Natural killer cell treated with Interleukin-12 subunit alpha and Interleukin-12 subunit beta and Interleukin-15 and Interleukin-18, amount 100 ng/mL, for 72 hours (primary cell): ENCODE data around the gene COMMD9. TPM values are rescaled to one million over a fixed set of nuclear protein-coding genes. Genes with fewer than 3 reads are reported as not detected.

ENCODE experiments used
- ATAC-seq, 2 donors: fragments of 150-1000 bp; cut with Tn5 transposase in 1 of 2; sonication (Bioruptor Pico), chemical (Tn5 transposase) in 1 of 2; 2 replicates each; pipeline ENCODE4 v1.10.0; 2021
- DNase-seq: peaks from one replicate; pipeline ENCODE4 v3.0.0; 2022; ENCODE audit warnings: low spot score
- H3K27ac Mint-ChIP-seq, 2 donors: 1 replicate in 1 of 2; 2 replicates in 1 of 2; pipeline ENCODE4 v1.8.0; 2022; ENCODE audit warnings: mixed read lengths in 2 of 2, mild to moderate bottlenecking in 1 of 2, moderate library complexity in 1 of 2
- H3K27me3 Mint-ChIP-seq, 2 donors: 1 replicate in 1 of 2; 2 replicates in 1 of 2; pipeline ENCODE4 v1.8.0; 2022; ENCODE audit warnings: mixed read lengths in 2 of 2
- H3K36me3 Mint-ChIP-seq: one replicate; pipeline ENCODE4 v1.8.0; 2022; ENCODE audit warnings: mixed read lengths
- H3K4me1 Mint-ChIP-seq, 2 donors: 1 replicate in 1 of 2; 2 replicates in 1 of 2; pipeline ENCODE4 v1.8.0; 2022; ENCODE audit warnings: low read depth in 2 of 2, mixed read lengths in 2 of 2, mild to moderate bottlenecking in 1 of 2
- H3K4me3 Mint-ChIP-seq: one replicate; pipeline ENCODE4 v1.8.0; 2022; ENCODE audit warnings: mixed read lengths
- H3K9me3 Mint-ChIP-seq: 2 replicates; pipeline ENCODE4 v1.8.0; 2022; ENCODE audit warnings: mixed read lengths
- total RNA-seq, 2 donors: library from RNA; stranded (reverse); gene quantifications; one replicate each; pipeline ENCODE4 v1.2.3, GENCODE V29; 2022

Gene COMMD9
- total RNA-seq, 2 donors from 2014 or later, result 49.1 to 54.8 TPM

- no peaks in the 10 kb centered on the region for H3K4me1 Mint-ChIP-seq
- H3K4me3 Mint-ChIP-seq, result no peak overlapping the region
- H3K36me3 Mint-ChIP-seq, result no peaks in the 10 kb centered on the region
- no peak overlapping the region for H3K27ac Mint-ChIP-seq
- no peaks in the 10 kb centered on the region for H3K9me3 Mint-ChIP-seq
- DNase-seq, result no peak
- no peak for ATAC-seq
- peaks cover 10 to 19% of the 10 kb centered on the region in 2 donors for H3K27me3 Mint-ChIP-seq
These were observed 51.1 kb downstream of the COMMD9 start for GRCh38 chr11:36238036-36238631.

GRCh38 chr11:36237391-36237790 is 51.8 kb downstream of the COMMD9 start:
- H3K4me1 Mint-ChIP-seq, result no peaks in the 10 kb centered on the region
- ATAC-seq (no peak), DNase-seq (no peak)
- H3K27ac Mint-ChIP-seq, result no peak overlapping the region
- no peak overlapping the region for H3K4me3 Mint-ChIP-seq
- no peaks in the 10 kb centered on the region for H3K36me3 Mint-ChIP-seq
- peaks cover 9 to 19% of the 10 kb centered on the region in 2 donors for H3K27me3 Mint-ChIP-seq
- H3K9me3 Mint-ChIP-seq, result no peaks in the 10 kb centered on the region

- Mint-ChIP-seq H3K27me3 (peaks cover 12 to 15% of the 10 kb centered on the region in 2 donors), H3K4me3 (no peak overlapping the region), H3K36me3 (no peaks in the 10 kb centered on the region), H3K9me3 (no peaks in the 10 kb centered on the region), H3K4me1 (no peaks in the 10 kb centered on the region), H3K27ac (no peak overlapping the region)
- DNase-seq, result no peak
- ATAC-seq, result no peak
These were observed 53.5 kb downstream of the COMMD9 start for GRCh38 chr11:36235750-36236149.

- Mint-ChIP-seq H3K4me3 (no peak overlapping the region), H3K9me3 (no peaks in the 10 kb centered on the region), H3K4me1 (no peaks in the 10 kb centered on the region), H3K36me3 (no peaks in the 10 kb centered on the region), H3K27ac (no peak overlapping the region), H3K27me3 (peaks cover 15 to 21% of the 10 kb centered on the region in 2 donors)
- no peak for DNase-seq
- no peak for ATAC-seq
These were observed 54.4 kb downstream of the COMMD9 start for GRCh38 chr11:36234825-36235224.

- Mint-ChIP-seq H3K27ac (no peak overlapping the region), H3K4me1 (peaks cover 0 to 2% of the 10 kb centered on the region in 2 donors), H3K4me3 (no peak overlapping the region), H3K27me3 (peaks cover 12 to 21% of the 10 kb centered on the region in 2 donors), H3K36me3 (no peaks in the 10 kb centered on the region), H3K9me3 (no peaks in the 10 kb centered on the region)
- DNase-seq (no peak), ATAC-seq (no peak)
These were observed 56.0 kb downstream of the COMMD9 start for GRCh38 chr11:36233204-36233603.

GRCh38 chr11:36230779-36231699 is 58.2 kb downstream of the COMMD9 start:
- no peak for ATAC-seq
- Mint-ChIP-seq H3K4me3 (no peak overlapping the region), H3K36me3 (no peaks in the 10 kb centered on the region), H3K27me3 (peaks cover 5 to 12% of the 10 kb centered on the region in 2 donors), H3K4me1 (peaks cover 0 to 2% of the 10 kb centered on the region in 2 donors), H3K9me3 (no peaks in the 10 kb centered on the region), H3K27ac (no peak overlapping the region)
- no peak for DNase-seq

GRCh38 chr11:36229091-36229705 is 60.0 kb downstream of the COMMD9 start:
- peaks cover 5 to 12% of the 10 kb centered on the region in 2 donors for H3K27me3 Mint-ChIP-seq
- no peaks in the 10 kb centered on the region for H3K9me3 Mint-ChIP-seq
- ATAC-seq (no peak), DNase-seq (no peak)
- no peaks in the 10 kb centered on the region for H3K36me3 Mint-ChIP-seq
- peaks cover 0 to 2% of the 10 kb centered on the region in 2 donors for H3K4me1 Mint-ChIP-seq
- no peak overlapping the region for H3K27ac Mint-ChIP-seq
- no peak overlapping the region for H3K4me3 Mint-ChIP-seq

GRCh38 chr11:36228689-36229088 is 60.5 kb downstream of the COMMD9 start:
- Mint-ChIP-seq H3K27me3 (peaks cover 6 to 12% of the 10 kb centered on the region in 2 donors), H3K4me3 (no peak overlapping the region), H3K4me1 (peaks cover 0 to 2% of the 10 kb centered on the region in 2 donors), H3K9me3 (no peaks in the 10 kb centered on the region), H3K27ac (no peak overlapping the region), H3K36me3 (no peaks in the 10 kb centered on the region)
- no peak for DNase-seq
- ATAC-seq, result no peak

- H3K27ac Mint-ChIP-seq, result no peak overlapping the region
- DNase-seq (no peak), ATAC-seq (no peak)
- no peaks in the 10 kb centered on the region for H3K36me3 Mint-ChIP-seq
- H3K4me3 Mint-ChIP-seq, result no peak overlapping the region
- H3K4me1 Mint-ChIP-seq, result peaks cover 0 to 2% of the 10 kb centered on the region in 2 donors
- H3K9me3 Mint-ChIP-seq, result no peaks in the 10 kb centered on the region
- peaks cover 9 to 11% of the 10 kb centered on the region in 2 donors for H3K27me3 Mint-ChIP-seq
These were observed 62.2 kb downstream of the COMMD9 start for GRCh38 chr11:36227044-36227443.

- H3K27ac Mint-ChIP-seq, result no peak overlapping the region
These were observed 64.9 kb downstream of the COMMD9 start for GRCh38 chr11:36224209-36224882.

GRCh38 chr11:36222831-36223635 is 66.2 kb downstream of the COMMD9 start:
- Mint-ChIP-seq H3K36me3 (peaks cover 5% of the 10 kb centered on the region), H3K9me3 (peaks cover 5% of the 10 kb centered on the region), H3K27ac (no peak overlapping the region), H3K4me1 (no peaks in the 10 kb centered on the region), H3K4me3 (no peak overlapping the region), H3K27me3 (peaks cover 8 to 14% of the 10 kb centered on the region in 2 donors)
- no peak for ATAC-seq
- no peak for DNase-seq

More at GRCh38 chr11:36224209-36224882, 64.9 kb downstream of the COMMD9 start:
- DNase-seq (no peak), ATAC-seq (no peak)
- Mint-ChIP-seq H3K4me1 (peaks cover 0 to 2% of the 10 kb centered on the region in 2 donors), H3K4me3 (no peak overlapping the region), H3K9me3 (peaks cover 5% of the 10 kb centered on the region), H3K36me3 (peaks cover 5% of the 10 kb centered on the region), H3K27me3 (peaks cover 8 to 12% of the 10 kb centered on the region in 2 donors)
